GM12891 (cell line): ENCODE data around the gene KIF18A.
"Not testable (repeated sequence)": the region's sequence is repeated elsewhere in the genome, so short reads cannot be mapped to it uniquely, and the experiment has no call there.

Experiments
- DNase-seq: peaks from one replicate; pipeline ENCODE4 v3.0.0; 2011; ENCODE audit warnings: low spot score; ENCODE audit not compliant: insufficient read length
- FAIRE-seq: peaks from 2 replicates; lab custom pipeline; 2011; peaks lifted over from hg19 to GRCh38; lab: Jason Lieb, UNC
- PAX5 ChIP-seq: IDR thresholded peaks from 2 replicates; pipeline ENCODE4 v1.6.1; 2011; ENCODE audit warnings: low read length, moderate library complexity, mild to moderate bottlenecking; ENCODE audit not compliant: insufficient read depth, severe bottlenecking
- POLR2A ChIP-seq: IDR thresholded peaks from 2 replicates; pipeline ENCODE4 v1.6.1; 2011; ENCODE audit warnings: low read depth, low read length, control low read depth
- POLR2AphosphoS5 ChIP-seq: IDR thresholded peaks from 2 replicates; pipeline ENCODE4 v1.6.1; 2011; ENCODE audit warnings: low read depth, low read length, control low read depth
- POU2F2 ChIP-seq: IDR thresholded peaks from 2 replicates; pipeline ENCODE4 v1.6.1; 2011; ENCODE audit warnings: low read depth, mild to moderate bottlenecking, control low read depth, low read length, moderate library complexity
- SPI1 ChIP-seq: IDR thresholded peaks from 2 replicates; pipeline ENCODE4 v1.6.1; 2011; ENCODE audit warnings: low read depth, low read length, control low read depth
- TAF1 ChIP-seq: IDR thresholded peaks from 2 replicates; pipeline ENCODE4 v1.6.1; 2011; ENCODE audit warnings: low read depth, low read length, control low read depth

Gene KIF18A

DNA sequence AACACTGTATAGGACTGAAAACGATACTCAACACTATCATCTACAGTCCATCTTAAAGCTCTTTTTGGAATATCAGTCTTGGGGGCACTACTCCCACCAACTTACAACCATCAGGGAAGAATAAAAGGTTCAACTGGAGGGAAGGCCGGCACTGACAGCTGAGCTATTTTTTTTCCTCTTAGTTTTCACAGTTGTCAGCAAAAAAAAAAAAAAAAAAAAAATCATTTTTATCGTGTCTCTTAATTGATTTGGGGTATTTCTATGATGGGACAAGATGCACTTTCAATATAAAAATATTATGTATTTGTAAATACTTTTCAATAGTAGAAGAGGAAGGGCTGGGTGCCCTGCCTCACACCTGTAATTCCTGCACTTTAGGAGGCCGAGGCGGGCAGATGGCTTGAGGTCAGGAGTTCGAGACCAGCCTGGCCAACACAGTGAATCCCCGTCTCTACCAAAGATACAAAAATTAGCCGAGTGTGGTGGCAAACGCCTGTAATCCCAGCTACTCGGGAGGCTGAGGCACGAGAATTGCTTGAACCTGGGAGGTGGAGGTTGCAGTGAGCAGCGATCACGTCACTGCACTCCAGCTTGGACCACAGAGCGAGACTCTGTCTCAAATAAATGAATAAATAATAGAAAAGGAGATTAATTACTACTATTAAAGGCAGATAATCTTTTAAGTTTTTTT is 1.5 kb downstream of the KIF18A start:
- FAIRE-seq (no peak), DNase-seq (no peak)
- TF ChIP-seq POLR2AphosphoS5: no peak
- no peak for TF ChIP-seq TAF1
- no peak for TF ChIP-seq SPI1
- TF ChIP-seq POLR2A: no peak
- no peak for TF ChIP-seq POU2F2
- no peak for TF ChIP-seq PAX5

- FAIRE-seq (no peak), DNase-seq (no peak)
- TF ChIP-seq SPI1: no peak
- TF ChIP-seq POU2F2: no peak
- TF ChIP-seq POLR2A: no peak
- TF ChIP-seq POLR2AphosphoS5: no peak
- TF ChIP-seq TAF1: no peak
- TF ChIP-seq PAX5: no peak
These were observed 2.1 kb downstream of the KIF18A start for GRCh38 chr11:28105869-28106268.

DNA sequence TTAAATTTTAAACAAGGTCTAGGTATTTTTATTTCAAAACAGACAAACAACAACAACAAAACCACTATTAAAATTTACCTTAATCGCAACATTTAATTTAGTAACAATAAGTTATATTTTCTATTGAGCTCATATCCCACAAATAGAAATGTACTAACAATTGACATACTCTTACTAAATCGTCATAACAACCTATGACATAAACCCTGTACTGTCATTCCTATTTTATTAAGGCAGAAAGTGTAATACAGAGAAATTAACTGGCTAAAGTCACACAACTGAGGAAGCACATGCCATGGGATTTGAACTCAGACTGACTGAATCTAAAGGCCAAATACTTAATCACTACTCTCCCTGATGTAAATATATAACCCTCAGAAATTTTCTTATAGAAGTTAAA is 3.0 kb downstream of the KIF18A start:
- TF ChIP-seq POLR2AphosphoS5: no peak
- no peak for TF ChIP-seq PAX5
- TF ChIP-seq POLR2A: no peak
- no peak for TF ChIP-seq TAF1
- TF ChIP-seq SPI1: no peak
- no peak for TF ChIP-seq POU2F2
- DNase-seq (no peak), FAIRE-seq (no peak)

DNA sequence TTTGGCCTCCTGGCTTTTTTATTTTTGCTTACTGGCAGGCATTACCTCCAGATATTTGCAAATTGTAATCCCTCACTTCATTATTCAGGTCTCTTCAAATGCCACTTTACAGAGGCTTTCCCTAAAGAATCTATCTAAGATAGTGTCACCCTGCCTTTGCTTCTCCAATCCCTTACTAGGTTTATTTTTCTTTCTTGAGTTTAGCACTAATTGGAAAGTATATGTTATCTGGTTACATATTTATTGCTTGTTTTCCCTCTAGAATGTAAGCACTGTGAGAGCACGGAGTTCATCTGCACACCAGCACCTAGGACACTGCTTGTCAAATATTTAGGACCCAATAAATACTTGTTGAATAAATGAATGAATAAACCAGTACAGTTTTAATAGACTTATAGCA is 3.5 kb downstream of the KIF18A start:
- DNase-seq (no peak), FAIRE-seq (no peak)
- TF ChIP-seq PAX5 (no peak), POLR2AphosphoS5 (no peak), TAF1 (no peak), POU2F2 (no peak), POLR2A (no peak), SPI1 (no peak)

GRCh38 chr11:28102300-28102699 is 5.7 kb downstream of the KIF18A start:
- not testable (repeated sequence) for FAIRE-seq, DNase-seq

- TF ChIP-seq POLR2AphosphoS5 (no peak), POU2F2 (no peak), PAX5 (no peak), SPI1 (no peak), TAF1 (no peak), POLR2A (no peak)
- no peak for FAIRE-seq
- no peak for DNase-seq
These were observed 7.3 kb downstream of the KIF18A start for GRCh38 chr11:28100665-28101064.

- FAIRE-seq (no peak), DNase-seq (no peak)
- TF ChIP-seq POLR2A (no peak), PAX5 (no peak), SPI1 (no peak), POU2F2 (no peak), TAF1 (no peak), POLR2AphosphoS5 (no peak)
These were observed 8.2 kb downstream of the KIF18A start for GRCh38 chr11:28099715-28100114.

GRCh38 chr11:28098257-28098656 is 9.7 kb downstream of the KIF18A start:
- TF ChIP-seq POU2F2 (no peak), POLR2A (no peak)
- DNase-seq (no peak), FAIRE-seq (no peak)

DNA sequence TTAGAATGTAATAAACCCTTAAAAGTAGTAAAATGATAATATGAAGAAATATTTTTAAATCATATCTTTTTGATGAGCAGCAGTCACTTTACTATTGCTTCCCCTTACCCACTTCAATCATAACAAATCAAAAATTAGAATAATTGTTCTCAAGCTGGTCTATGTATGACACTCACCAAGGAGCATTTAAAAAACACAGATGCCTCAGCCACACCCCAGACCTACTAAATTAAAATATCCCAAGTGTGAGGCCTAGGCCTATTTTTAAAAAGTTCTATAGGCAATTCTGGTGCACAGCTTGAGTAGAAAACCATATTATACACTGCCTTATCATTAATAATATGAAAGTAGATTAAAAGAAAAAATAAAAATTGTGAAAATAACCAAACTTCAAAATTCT is 15.2 kb downstream of the KIF18A start:
- FAIRE-seq: no peak
- TF ChIP-seq POU2F2: no peak
- no peak for TF ChIP-seq POLR2AphosphoS5
- no peak for TF ChIP-seq SPI1
- TF ChIP-seq POLR2A: no peak
- no peak for TF ChIP-seq PAX5
- TF ChIP-seq TAF1: no peak
- no peak for DNase-seq

- FAIRE-seq: no peak
- no peak for DNase-seq
- TF ChIP-seq SPI1 (no peak), POLR2A (no peak), POLR2AphosphoS5 (no peak), PAX5 (no peak), POU2F2 (no peak)
These were observed 17.8 kb downstream of the KIF18A start for GRCh38 chr11:28090052-28090749.
